DOHH2 (cell line): ENCODE data around the gene GPR132.

Experiments used
- H3F3A ChIP-seq: fragments of 200-600 bp; sonication (generic), shearing (Covaris generic); 2 replicates; pipeline ENCODE4 v1.6.0; 2016; ENCODE audit warnings: antibody characterized with exemption, mild to moderate bottlenecking; ENCODE audit not compliant: control insufficient read depth, insufficient read depth
- H3K27ac ChIP-seq: fragments of 200-600 bp; sonication (generic); 2 replicates; pipeline ENCODE4 v1.5.1; 2014; ENCODE audit warnings: low read depth, mild to moderate bottlenecking, low read length, moderate library complexity
- H3K27me3 ChIP-seq: fragments of 200-600 bp; sonication (generic); 2 replicates; pipeline ENCODE4 v1.6.1; 2014; ENCODE audit warnings: mild to moderate bottlenecking, low read length, mixed read lengths; ENCODE audit not compliant: control insufficient read depth
- H3K36me3 ChIP-seq: fragments of 200-600 bp; sonication (generic); 2 replicates; pipeline ENCODE4 v1.6.1; 2014; ENCODE audit warnings: mild to moderate bottlenecking, low read length, moderate library complexity, mixed read lengths; ENCODE audit not compliant: control insufficient read depth
- H3K4me1 ChIP-seq: fragments of 200-600 bp; sonication (generic); 2 replicates; pipeline ENCODE4 v1.6.1; 2014; ENCODE audit warnings: mild to moderate bottlenecking, low read length, mixed read lengths; ENCODE audit not compliant: control insufficient read depth
- H3K4me2 ChIP-seq: fragments of 200-600 bp; sonication (generic); 2 replicates; pipeline ENCODE4 v1.6.0; 2014; ENCODE audit warnings: mild to moderate bottlenecking, low read length, moderate library complexity
- H3K4me3 ChIP-seq: fragments of 200-600 bp; sonication (generic); 2 replicates; pipeline ENCODE4 v1.5.1; 2014; ENCODE audit warnings: mild to moderate bottlenecking, low read length, mixed read lengths
- H3K79me2 ChIP-seq: fragments of 200-600 bp; sonication (generic); 2 replicates; pipeline ENCODE4 v1.6.1; 2014; ENCODE audit warnings: mild to moderate bottlenecking, low read length, mixed read lengths; ENCODE audit not compliant: control insufficient read depth
- H3K9me2 ChIP-seq: fragments of 200-600 bp; sonication (generic); replicated peaks from 2 replicates; pipeline ENCODE4 v1.6.1; 2014; ENCODE audit warnings: mild to moderate bottlenecking, low read length, mixed read lengths; ENCODE audit not compliant: control insufficient read depth
- H3K9me3 ChIP-seq: fragments of 200-600 bp; sonication (generic); 2 replicates; pipeline ENCODE4 v1.6.1; 2014; ENCODE audit warnings: antibody characterized with exemption, low read length, mixed read lengths; ENCODE audit not compliant: control insufficient read depth, insufficient read depth
- H4K20me1 ChIP-seq: fragments of 200-600 bp; sonication (generic); 2 replicates; pipeline ENCODE4 v1.6.0; 2014; ENCODE audit warnings: low read depth, mild to moderate bottlenecking, antibody characterized with exemption, low read length, moderate library complexity; ENCODE audit not compliant: control insufficient read depth, insufficient read depth
- EZH2phosphoT487 ChIP-seq: fragments of 200-600 bp; sonication (generic); IDR thresholded peaks from 2 replicates; pipeline ENCODE4 v1.6.1; 2017; ENCODE audit warnings: borderline replicate concordance, mild to moderate bottlenecking, antibody characterized with exemption, low read length, moderate library complexity, mixed read lengths
- TF ChIP-seq, protein P1 (sequence below): fragments of 200-600 bp; sonication (generic); IDR thresholded peaks from one replicate; pipeline ENCODE4 v1.5.1; 2014; ENCODE audit warnings: antibody characterized with exemption, mild to moderate bottlenecking, low read depth, low read length; ENCODE audit not compliant: poor library complexity, severe bottlenecking

GPR132 gene

DNA sequence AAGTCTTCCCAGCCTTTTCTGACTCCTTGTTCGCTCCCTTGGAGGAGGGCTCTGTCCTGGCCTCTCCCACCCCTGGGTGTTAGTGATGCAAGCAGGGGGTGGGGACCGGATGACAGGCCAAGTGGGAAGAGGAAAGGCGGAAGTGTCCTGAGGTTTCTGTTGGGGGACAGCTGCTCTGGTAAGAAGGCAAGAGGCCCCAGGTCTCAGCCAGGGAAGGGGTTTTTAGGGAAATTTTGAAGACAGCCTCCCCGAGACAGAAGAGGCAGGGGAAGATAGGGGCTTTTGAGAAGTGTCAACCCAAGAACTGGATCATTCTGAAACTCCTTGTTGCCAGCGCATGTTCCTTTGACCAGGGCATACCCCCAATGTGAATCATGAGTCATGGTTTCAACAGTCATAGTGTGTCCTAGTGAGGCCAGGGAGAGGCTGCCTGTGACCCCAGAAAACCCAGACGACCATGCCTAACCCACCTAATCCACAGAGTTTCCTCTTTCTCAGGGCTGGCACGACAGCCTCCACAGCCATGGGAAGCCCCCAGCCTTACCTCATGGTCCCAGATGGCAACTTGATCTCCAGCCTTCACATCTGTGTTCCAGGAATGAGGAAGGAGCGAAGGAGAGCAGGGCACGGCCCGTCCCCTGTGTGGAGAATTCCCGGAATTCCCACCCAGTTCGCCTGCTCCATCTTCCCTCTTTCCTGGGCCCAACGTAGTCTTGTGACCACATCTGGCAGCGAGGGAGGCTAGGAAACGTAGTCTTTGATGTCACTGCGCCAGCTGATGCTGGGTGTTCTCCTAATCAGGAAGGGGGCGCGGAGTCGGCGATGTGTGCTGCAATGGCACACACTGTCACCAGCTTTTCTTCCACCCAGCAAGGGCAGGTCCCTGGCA, 4.9 kb upstream of the GPR132 start:
- no peaks in the 10 kb centered on the region for H3K9me3 ChIP-seq
- no peaks in the 10 kb centered on the region for H3K79me2 ChIP-seq
- H3K4me3 ChIP-seq = peak overlapping the region; percentile 12; the same call in 1 of the 2 replicates
- no peaks in the 10 kb centered on the region for H4K20me1 ChIP-seq
- peak overlapping the region; percentile 44 for H3K4me2 ChIP-seq
- H3F3A ChIP-seq = no peaks in the 10 kb centered on the region
- TF ChIP-seq EZH2phosphoT487 = 0 out of 2 replicates have a peak, but pooled peaks have one; percentile 54
- TF ChIP-seq, protein P1, sequence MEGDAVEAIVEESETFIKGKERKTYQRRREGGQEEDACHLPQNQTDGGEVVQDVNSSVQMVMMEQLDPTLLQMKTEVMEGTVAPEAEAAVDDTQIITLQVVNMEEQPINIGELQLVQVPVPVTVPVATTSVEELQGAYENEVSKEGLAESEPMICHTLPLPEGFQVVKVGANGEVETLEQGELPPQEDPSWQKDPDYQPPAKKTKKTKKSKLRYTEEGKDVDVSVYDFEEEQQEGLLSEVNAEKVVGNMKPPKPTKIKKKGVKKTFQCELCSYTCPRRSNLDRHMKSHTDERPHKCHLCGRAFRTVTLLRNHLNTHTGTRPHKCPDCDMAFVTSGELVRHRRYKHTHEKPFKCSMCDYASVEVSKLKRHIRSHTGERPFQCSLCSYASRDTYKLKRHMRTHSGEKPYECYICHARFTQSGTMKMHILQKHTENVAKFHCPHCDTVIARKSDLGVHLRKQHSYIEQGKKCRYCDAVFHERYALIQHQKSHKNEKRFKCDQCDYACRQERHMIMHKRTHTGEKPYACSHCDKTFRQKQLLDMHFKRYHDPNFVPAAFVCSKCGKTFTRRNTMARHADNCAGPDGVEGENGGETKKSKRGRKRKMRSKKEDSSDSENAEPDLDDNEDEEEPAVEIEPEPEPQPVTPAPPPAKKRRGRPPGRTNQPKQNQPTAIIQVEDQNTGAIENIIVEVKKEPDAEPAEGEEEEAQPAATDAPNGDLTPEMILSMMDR = no peak
- no peaks in the 10 kb centered on the region for H3K9me2 ChIP-seq
- no peaks in the 10 kb centered on the region for H3K36me3 ChIP-seq
- peaks cover 35% of the 10 kb centered on the region for H3K4me1 ChIP-seq
- H3K27ac ChIP-seq = no peak overlapping the region
- H3K27me3 ChIP-seq = peaks cover 20% of the 10 kb centered on the region

DNA sequence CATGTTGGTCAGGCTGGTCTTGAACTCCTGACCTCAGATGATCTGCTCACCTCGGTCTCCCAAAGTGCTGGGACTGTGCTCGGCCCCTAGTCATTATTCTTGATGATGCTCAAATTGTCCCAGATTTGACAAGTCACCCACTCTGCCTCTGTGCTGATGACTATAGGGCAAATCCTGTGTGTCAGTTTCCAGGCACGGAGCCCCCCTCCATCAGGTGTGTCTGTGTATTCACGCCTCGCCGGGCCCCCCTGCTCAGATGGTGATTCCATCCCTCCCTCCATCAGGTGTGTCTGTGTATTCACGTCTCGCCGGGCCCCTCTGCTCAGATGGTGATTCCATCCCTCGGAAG, 4.3 kb upstream of the GPR132 start:
- Histone ChIP-seq H3K4me2 (peak overlapping the region; percentile 44), H3F3A (no peaks in the 10 kb centered on the region), H3K27me3 (peaks cover 25% of the 10 kb centered on the region), H3K4me3 (peak overlapping the region; percentile 12; the same call in 1 of the 2 replicates), H3K36me3 (no peaks in the 10 kb centered on the region), H3K79me2 (peaks cover 6% of the 10 kb centered on the region), H4K20me1 (no peaks in the 10 kb centered on the region), H3K4me1 (peaks cover 38% of the 10 kb centered on the region), H3K27ac (no peak overlapping the region), H3K9me2 (no peaks in the 10 kb centered on the region), H3K9me3 (no peaks in the 10 kb centered on the region)
- TF ChIP-seq, protein P1 = no peak
- TF ChIP-seq EZH2phosphoT487 = no peak

DNA sequence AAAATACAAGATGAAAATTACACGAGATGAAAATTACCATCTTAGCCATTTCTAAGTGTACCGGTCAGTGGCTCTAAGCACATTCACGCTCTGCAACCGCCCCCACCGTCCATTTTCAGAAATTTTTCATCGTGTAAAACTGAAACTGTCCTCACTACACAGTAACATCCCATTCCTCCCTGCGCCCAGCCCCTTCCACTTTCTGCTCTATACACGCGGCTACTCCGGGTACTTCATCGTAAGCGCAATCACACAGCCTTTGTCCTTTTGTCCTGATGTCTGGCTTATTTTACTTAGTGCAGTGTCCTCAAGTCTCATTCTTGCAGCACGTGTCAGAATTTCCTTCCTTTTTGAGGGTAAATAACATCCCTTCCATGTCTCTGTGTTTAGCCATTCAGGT, 3.6 kb upstream of the GPR132 start:
- no peaks in the 10 kb centered on the region for H4K20me1 ChIP-seq
- H3K79me2 ChIP-seq = peaks cover 10% of the 10 kb centered on the region
- H3K9me3 ChIP-seq = no peaks in the 10 kb centered on the region
- H3K4me3 ChIP-seq = no peak overlapping the region
- no peaks in the 10 kb centered on the region; the same call in 1 of the 2 replicates for H3F3A ChIP-seq
- H3K27ac ChIP-seq = no peak overlapping the region
- H3K4me1 ChIP-seq = peaks cover 44% of the 10 kb centered on the region
- no peaks in the 10 kb centered on the region for H3K9me2 ChIP-seq
- no peak for TF ChIP-seq EZH2phosphoT487
- TF ChIP-seq, protein P1 = no peak
- H3K36me3 ChIP-seq = no peaks in the 10 kb centered on the region
- no peak overlapping the region for H3K4me2 ChIP-seq
- peaks cover 28% of the 10 kb centered on the region for H3K27me3 ChIP-seq
